Measurements from ENCODE around the gene SNAP47. TPM values are rescaled to one million over a fixed set of nuclear protein-coding genes. Genes with fewer than 3 reads are reported as not detected.

SNAP47 gene
- polyA plus RNA-seq, 1 donor = 25.2 TPM

GRCh38 chr1:227828786-227829185 is 93.6 kb downstream of the SNAP47 start:
- H3K4me3 ChIP-seq (ENCODE audit: low read length) = no peak overlapping the region
- H3K36me3 ChIP-seq (ENCODE audit: control insufficient read depth, insufficient read depth, low read length) = no peaks in the 10 kb centered on the region
- peaks cover 5% of the 10 kb centered on the region for H3K27me3 ChIP-seq (ENCODE audit: control insufficient read depth, insufficient read depth, low read length)
- no CpG with 5 or more reads among the region's 3 CpGs for WGBS (ENCODE audit: insufficient coverage, low lambda C conversion rate)
- H3K4me1 ChIP-seq (ENCODE audit: control insufficient read depth, insufficient read depth, low read length) = no peaks in the 10 kb centered on the region
- no peak overlapping the region for H3K27ac ChIP-seq (ENCODE audit: low read length)
- H3K9me3 ChIP-seq (ENCODE audit: control insufficient read depth, low read depth, low read length) = no peaks in the 10 kb centered on the region
- no peak for DNase-seq

Other genes with a start within 250 kb of the SNAP47 start
- gene ZNF678, start 171.9 kb upstream of the SNAP47 start, polyA plus RNA-seq = 7.2 TPM
- 13.4 TPM for gene JMJD4, start 133 bp upstream of the SNAP47 start, polyA plus RNA-seq
- not detected for gene PRSS38, start 80.2 kb downstream of the SNAP47 start, polyA plus RNA-seq
- 5.1 TPM for gene WNT9A, start 212.5 kb downstream of the SNAP47 start, polyA plus RNA-seq